ENCODE data around the gene SH3BP2. TPM values are rescaled to one million over a fixed set of nuclear protein-coding genes. Genes with fewer than 3 reads are reported as not detected.
A peak's percentile ranks its signal among the peaks of the same experiment; 100 is the strongest.

SH3BP2 gene
- total RNA-seq, 2 experiments from 2014 or later: 88.2 to 93.0 TPM

DNA sequence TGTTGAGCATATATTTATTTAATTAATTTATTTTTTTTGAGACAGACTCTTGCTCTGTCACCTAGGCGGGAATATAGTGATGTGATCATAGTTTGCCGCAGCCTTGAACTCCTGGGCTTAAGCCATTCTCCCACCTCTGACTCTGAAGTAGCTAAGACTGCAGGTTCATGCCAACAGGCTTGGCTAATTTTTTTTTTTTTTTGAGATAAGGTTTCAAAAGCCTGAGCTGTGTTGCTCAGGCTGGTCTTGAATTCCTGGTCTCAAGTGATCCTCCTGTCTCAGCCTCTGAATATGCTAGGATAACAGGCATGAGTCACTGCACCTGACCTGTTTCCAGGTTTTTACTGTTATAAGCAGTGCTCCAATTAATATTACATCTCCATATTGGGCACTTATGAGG, 55.6 kb downstream of the SH3BP2 start:
- no peaks in the 10 kb centered on the region for H3K9me3 Mint-ChIP-seq (ENCODE audit: insufficient read depth)
- ChIA-PET POLR2A (no interaction called here), CTCF (interaction anchor here (1.3 to 2.4 kb wide), 2 partner anchors 10 to 85 kb away, joined by 4 to 7 read pairs; no protein-coding TSS in a partner anchor)
- DNase-seq: no peak
- H3K27ac Mint-ChIP-seq: no peak overlapping the region
- peaks cover 25% of the 10 kb centered on the region for H3K36me3 Mint-ChIP-seq (ENCODE audit: low read depth)
- no peaks in the 10 kb centered on the region for H3K27me3 Mint-ChIP-seq (ENCODE audit: low read depth)
- H3K4me3 Mint-ChIP-seq: no peak overlapping the region
- no peak for ATAC-seq
- H3K4me1 Mint-ChIP-seq (ENCODE audit: low read depth): peaks cover 59% of the 10 kb centered on the region

DNA sequence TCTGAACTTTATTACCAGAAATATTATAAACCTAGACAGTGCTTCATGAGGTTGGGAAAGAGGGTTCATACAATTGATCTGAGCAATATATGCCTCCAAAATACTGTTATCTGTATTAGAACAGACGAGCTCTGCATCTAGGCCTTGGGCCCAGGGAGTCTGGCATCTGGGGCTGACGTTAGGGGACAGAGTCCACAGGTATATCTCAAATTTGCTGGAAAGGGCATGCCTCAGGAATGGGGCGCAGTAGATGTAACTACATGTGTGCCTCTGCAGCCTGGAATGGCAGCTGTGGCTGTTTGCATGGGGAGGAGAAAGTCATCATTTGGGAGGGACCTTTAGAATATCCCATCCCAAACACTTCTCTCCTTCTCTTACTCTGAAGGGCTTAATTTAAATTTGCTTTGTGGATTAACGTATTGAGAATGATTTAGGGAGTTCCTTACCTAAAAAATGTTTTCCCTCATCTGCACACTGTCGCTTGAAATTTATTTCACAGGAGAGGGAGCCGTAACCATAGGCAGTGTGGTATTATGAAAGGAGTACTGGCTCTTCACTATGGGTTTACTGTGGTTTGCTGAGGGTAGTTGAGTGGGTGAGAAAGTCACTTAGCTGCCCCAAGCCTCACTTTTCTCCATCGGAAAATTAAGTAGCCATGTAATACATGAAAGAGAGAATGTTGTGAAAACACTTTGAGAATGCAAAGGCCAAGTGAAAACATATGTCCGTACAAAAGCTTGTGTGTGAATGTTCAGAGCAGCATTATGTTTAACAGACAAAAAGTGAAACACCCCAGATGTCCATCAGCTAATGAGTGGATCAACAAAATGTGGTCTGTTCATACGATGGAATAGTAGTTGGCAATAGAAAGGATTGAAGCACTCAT, 56.6 kb downstream of the SH3BP2 start:
- CTCF ChIA-PET: no interaction called here
- H3K4me1 Mint-ChIP-seq (ENCODE audit: low read depth): peaks cover 64% of the 10 kb centered on the region
- H3K9me3 Mint-ChIP-seq (ENCODE audit: insufficient read depth): no peaks in the 10 kb centered on the region
- no peak overlapping the region for H3K27ac Mint-ChIP-seq
- peaks cover 26% of the 10 kb centered on the region for H3K36me3 Mint-ChIP-seq (ENCODE audit: low read depth)
- no peaks in the 10 kb centered on the region for H3K27me3 Mint-ChIP-seq (ENCODE audit: low read depth)
- POLR2A ChIA-PET: interaction anchor here (0.5 kb wide), 1 partner anchor 60 kb away, joined by 3 read pairs; no protein-coding TSS in a partner anchor
- ATAC-seq (no peak), DNase-seq (no peak)
- no peak overlapping the region for H3K4me3 Mint-ChIP-seq

DNA sequence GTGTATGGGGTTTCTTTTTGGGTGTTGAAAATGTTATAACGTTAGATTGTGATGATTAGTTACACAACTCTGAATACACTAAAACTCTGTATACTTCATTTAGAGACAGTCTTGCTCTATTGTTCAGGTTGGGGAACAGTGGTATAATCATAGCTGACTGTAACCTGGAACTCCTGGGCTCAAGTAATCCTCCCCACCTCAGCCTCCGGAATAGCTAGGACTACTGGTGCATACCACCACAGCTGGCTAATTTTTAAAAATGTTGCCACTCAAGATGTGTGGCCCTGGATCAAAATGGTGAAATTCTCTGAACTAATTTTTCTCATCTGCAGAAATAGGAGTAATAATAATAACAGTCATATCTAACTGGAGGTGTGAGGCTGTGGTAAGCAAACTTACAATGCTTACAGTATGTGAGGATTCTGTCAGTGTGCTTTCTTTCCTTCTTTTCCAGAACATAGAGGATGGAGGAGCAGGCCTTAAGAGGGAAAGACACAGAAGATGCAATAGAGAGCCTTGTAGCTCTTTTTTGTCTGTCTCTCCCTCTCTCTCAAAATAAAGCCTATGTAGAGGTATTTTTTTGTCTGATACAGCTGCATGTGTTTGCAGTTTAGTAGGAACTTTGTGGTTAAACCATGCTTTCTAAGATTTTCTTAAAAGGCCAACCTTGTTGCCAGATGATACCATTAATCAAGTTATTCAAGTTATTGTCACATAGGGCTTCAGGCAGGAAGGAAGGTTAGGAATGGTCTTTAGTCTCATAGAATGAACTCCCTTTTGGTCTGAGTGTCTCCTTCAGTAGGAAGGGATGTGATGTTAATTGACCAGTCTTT, 58.3 kb downstream of the SH3BP2 start:
- DNase-seq (no peak), ATAC-seq (peak; percentile 28)
- no peaks in the 10 kb centered on the region for H3K27me3 Mint-ChIP-seq (ENCODE audit: low read depth)
- peaks cover 26% of the 10 kb centered on the region for H3K36me3 Mint-ChIP-seq (ENCODE audit: low read depth)
- POLR2A ChIA-PET: interaction anchor here (0.7 to 2.0 kb wide), 2 partner anchors 11 to 113 kb away, joined by 3 to 4 read pairs; no protein-coding TSS in a partner anchor
- H3K27ac Mint-ChIP-seq: peak overlapping the region; percentile 37
- no peaks in the 10 kb centered on the region for H3K9me3 Mint-ChIP-seq (ENCODE audit: insufficient read depth)
- no peak overlapping the region for H3K4me3 Mint-ChIP-seq
- H3K4me1 Mint-ChIP-seq (ENCODE audit: low read depth): peaks cover 53% of the 10 kb centered on the region
- CTCF ChIA-PET: interaction anchor here (1.4 kb wide), 1 partner anchor 88 kb away, joined by 5 read pairs; no protein-coding TSS in a partner anchor

DNA sequence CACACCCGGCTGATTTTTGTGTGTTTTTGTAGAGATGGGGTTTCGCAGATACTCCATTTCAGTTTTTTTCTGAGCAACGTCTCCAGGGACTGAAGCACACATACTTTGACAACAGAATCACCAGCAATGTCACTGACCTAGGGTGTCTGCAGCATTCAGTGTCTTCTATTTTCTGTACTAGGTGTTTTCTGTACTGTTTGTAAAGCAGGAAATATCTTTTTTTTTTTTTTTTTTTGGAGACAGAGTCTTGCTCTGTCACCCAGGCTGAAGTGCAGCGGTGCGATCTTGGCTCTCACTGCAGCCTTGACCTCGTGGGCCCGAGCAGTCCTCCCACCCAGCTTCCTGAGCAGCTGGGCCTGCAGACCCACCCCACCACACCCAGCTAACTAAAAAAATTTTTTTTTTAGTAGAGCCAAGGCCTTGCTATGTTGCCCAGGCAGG, 59.6 kb downstream of the SH3BP2 start:
- H3K4me1 Mint-ChIP-seq (ENCODE audit: low read depth): peaks cover 51% of the 10 kb centered on the region
- peak overlapping the region; percentile 45 for H3K4me3 Mint-ChIP-seq
- H3K27ac Mint-ChIP-seq: peak overlapping the region; percentile 74
- ATAC-seq: peak; percentile 43
- H3K9me3 Mint-ChIP-seq (ENCODE audit: insufficient read depth): no peaks in the 10 kb centered on the region
- ChIA-PET CTCF (interaction anchor here (0.7 kb wide), 1 partner anchor 16 kb away, joined by 3 read pairs; no protein-coding TSS in a partner anchor), POLR2A (interaction anchor here (0.7 to 2.0 kb wide), 2 partner anchors 10 to 39 kb away, joined by 4 read pairs; no protein-coding TSS in a partner anchor)
- H3K36me3 Mint-ChIP-seq (ENCODE audit: low read depth): peaks cover 31% of the 10 kb centered on the region
- no peaks in the 10 kb centered on the region for H3K27me3 Mint-ChIP-seq (ENCODE audit: low read depth)
- no peak for DNase-seq

DNA sequence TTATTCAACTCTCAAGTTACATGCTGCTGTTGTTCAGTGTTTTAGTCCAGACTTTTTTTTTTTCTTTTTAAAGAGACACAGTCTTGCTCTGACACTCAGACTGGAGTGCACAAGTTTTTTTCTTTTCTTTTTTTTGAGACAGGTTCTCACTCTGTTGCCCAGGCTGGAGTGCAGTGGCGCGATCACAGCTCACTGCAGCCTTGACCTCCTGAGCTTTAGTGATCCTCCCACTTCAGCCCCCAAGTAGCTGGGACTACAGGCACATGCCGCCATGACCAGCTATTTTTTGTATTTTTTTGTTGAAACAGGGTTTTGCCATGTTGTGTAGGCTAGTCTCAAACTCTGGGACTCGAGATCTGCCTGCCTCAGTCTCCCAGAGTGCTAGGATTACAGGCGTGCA, 62.7 kb downstream of the SH3BP2 start:
- Mint-ChIP-seq H3K36me3 (ENCODE audit: low read depth) (peaks cover 52% of the 10 kb centered on the region), H3K27me3 (ENCODE audit: low read depth) (no peaks in the 10 kb centered on the region), H3K9me3 (ENCODE audit: insufficient read depth) (no peaks in the 10 kb centered on the region), H3K4me1 (ENCODE audit: low read depth) (peaks cover 63% of the 10 kb centered on the region), H3K4me3 (no peak overlapping the region), H3K27ac (no peak overlapping the region)
- ChIA-PET CTCF (no interaction called here), POLR2A (no interaction called here)
- DNase-seq (no peak), ATAC-seq (no peak)

DNA sequence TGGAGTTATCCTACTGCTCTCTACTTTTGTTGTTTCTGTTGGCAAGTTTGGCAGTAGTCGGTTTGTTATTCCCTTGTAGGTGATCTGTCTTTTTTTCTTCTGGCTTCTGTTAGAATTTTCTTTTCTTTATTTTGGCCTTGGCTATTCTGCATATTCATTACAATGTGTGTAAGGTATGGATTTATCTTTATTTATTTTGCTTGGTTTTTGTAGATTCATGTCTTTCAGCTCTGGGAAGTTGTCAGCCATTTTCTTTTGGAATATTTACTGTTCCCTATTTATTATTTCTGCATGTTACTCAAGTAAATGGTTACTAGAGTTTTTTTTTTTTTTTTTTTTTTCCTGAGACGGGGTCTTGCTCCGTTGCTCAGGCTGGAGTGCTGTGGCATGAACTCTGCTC, 63.4 kb downstream of the SH3BP2 start:
- Mint-ChIP-seq H3K27ac (no peak overlapping the region), H3K4me3 (no peak overlapping the region), H3K27me3 (ENCODE audit: low read depth) (no peaks in the 10 kb centered on the region), H3K9me3 (ENCODE audit: insufficient read depth) (no peaks in the 10 kb centered on the region), H3K4me1 (ENCODE audit: low read depth) (peaks cover 61% of the 10 kb centered on the region), H3K36me3 (ENCODE audit: low read depth) (peaks cover 57% of the 10 kb centered on the region)
- no peak for DNase-seq
- ChIA-PET CTCF (no interaction called here), POLR2A (interaction anchor here (0.9 kb wide), 1 partner anchor 18 kb away, joined by 3 read pairs; no protein-coding TSS in a partner anchor)
- ATAC-seq: no peak

DNA sequence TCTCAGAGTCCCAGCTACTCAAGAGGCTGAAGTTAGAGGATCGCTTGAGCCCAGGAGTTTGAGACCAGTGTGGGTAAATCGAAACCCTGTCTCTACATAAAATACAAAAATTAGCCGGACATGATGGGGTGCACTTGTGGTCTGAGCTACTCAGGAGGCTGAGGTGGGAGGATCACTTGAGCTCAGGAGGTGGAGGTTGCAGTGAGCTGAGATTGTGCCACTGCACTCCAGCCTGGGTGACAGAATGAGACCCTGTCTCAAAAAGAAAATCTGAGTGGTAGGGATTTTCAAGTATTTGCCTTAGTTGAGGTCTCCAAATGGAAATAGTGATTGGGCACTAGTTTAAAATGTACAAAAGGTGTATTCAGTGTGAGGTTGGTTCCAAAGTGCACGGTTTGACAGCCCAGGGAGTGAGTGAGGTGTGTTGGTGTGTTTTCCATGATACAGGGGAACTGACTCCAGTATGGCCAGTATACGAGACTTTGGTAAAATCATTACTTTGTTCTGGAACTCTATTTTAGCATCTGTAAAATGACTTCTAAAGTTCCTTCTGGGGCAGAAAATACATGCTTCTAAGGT, 64.6 kb downstream of the SH3BP2 start:
- no peak for DNase-seq
- H3K27ac Mint-ChIP-seq: no peak overlapping the region
- ChIA-PET CTCF (interaction anchor here (0.7 kb wide), 1 partner anchor 121 kb away, joined by 3 read pairs; no protein-coding TSS in a partner anchor), POLR2A (interaction anchor here (0.9 kb wide), 1 partner anchor 19 kb away, joined by 3 read pairs; no protein-coding TSS in a partner anchor)
- peaks cover 55% of the 10 kb centered on the region for H3K36me3 Mint-ChIP-seq (ENCODE audit: low read depth)
- peaks cover 60% of the 10 kb centered on the region for H3K4me1 Mint-ChIP-seq (ENCODE audit: low read depth)
- no peaks in the 10 kb centered on the region for H3K27me3 Mint-ChIP-seq (ENCODE audit: low read depth)
- no peaks in the 10 kb centered on the region for H3K9me3 Mint-ChIP-seq (ENCODE audit: insufficient read depth)
- ATAC-seq: no peak
- no peak overlapping the region for H3K4me3 Mint-ChIP-seq

DNA sequence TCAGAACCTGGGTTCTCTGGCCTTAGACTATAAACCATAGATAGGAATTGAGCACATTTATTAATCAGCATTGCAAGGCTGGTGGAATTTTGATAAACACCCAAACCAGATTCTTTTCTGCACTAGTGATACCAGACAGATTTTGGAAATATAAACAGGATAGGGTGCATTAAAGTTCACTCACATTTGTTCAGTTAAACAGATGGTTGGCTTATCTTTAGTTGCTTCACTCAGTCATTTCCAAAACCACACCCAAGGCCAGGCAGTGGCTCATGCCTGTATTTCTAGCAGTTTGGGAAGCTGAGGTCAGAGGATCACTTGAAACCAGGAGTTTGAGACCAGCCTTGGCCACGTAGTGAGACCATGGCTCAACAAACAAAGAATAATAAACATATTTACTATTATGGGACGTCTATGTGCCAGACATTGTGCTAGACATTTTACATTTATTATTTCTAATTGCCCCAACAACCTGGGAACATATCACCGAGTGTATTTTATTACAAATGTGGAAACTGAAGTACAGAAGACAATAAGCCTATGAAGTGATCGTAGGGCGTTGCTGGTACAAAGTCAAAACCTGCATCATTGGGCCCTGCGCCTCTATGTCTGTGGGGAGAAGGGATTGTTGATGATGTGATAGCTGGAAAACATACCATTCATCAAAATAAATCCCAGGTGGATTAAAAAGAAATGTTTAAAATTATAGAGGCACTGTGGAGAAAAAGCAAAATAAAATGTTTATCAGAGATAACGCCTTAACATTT, 65.7 kb downstream of the SH3BP2 start:
- DNase-seq (no peak), ATAC-seq (no peak)
- ChIA-PET CTCF (no interaction called here), POLR2A (no interaction called here)
- Mint-ChIP-seq H3K36me3 (ENCODE audit: low read depth) (peaks cover 54% of the 10 kb centered on the region), H3K27ac (no peak overlapping the region), H3K9me3 (ENCODE audit: insufficient read depth) (no peaks in the 10 kb centered on the region), H3K4me1 (ENCODE audit: low read depth) (peaks cover 54% of the 10 kb centered on the region), H3K27me3 (ENCODE audit: low read depth) (no peaks in the 10 kb centered on the region), H3K4me3 (no peak overlapping the region)

DNA sequence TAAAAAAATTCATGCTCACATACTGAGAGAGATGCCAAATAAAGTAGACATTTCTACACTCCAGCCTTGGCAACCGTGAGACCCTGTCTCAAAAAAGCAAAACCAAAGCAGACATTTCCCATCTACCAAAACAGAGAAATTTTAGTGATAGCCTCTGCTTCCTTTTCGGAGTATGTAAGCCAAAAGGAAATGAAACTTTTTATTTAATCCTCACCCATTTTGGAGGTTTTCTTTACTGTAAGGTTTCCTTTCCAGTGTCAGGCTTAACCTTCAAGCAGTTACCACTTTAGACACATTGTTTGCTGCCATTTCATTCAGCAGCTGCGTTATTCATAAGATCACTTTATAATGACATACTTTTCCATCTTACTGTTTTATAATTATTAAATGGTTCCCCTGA, 66.6 kb downstream of the SH3BP2 start:
- Mint-ChIP-seq H3K27ac (no peak overlapping the region), H3K36me3 (ENCODE audit: low read depth) (peaks cover 49% of the 10 kb centered on the region), H3K4me1 (ENCODE audit: low read depth) (peaks cover 51% of the 10 kb centered on the region), H3K27me3 (ENCODE audit: low read depth) (no peaks in the 10 kb centered on the region), H3K9me3 (ENCODE audit: insufficient read depth) (no peaks in the 10 kb centered on the region), H3K4me3 (no peak overlapping the region)
- ATAC-seq (no peak), DNase-seq (no peak)
- POLR2A ChIA-PET: interaction anchor here (0.6 kb wide), 1 partner anchor 126 kb away, joined by 4 read pairs; no protein-coding TSS in a partner anchor
- CTCF ChIA-PET: no interaction called here

DNA sequence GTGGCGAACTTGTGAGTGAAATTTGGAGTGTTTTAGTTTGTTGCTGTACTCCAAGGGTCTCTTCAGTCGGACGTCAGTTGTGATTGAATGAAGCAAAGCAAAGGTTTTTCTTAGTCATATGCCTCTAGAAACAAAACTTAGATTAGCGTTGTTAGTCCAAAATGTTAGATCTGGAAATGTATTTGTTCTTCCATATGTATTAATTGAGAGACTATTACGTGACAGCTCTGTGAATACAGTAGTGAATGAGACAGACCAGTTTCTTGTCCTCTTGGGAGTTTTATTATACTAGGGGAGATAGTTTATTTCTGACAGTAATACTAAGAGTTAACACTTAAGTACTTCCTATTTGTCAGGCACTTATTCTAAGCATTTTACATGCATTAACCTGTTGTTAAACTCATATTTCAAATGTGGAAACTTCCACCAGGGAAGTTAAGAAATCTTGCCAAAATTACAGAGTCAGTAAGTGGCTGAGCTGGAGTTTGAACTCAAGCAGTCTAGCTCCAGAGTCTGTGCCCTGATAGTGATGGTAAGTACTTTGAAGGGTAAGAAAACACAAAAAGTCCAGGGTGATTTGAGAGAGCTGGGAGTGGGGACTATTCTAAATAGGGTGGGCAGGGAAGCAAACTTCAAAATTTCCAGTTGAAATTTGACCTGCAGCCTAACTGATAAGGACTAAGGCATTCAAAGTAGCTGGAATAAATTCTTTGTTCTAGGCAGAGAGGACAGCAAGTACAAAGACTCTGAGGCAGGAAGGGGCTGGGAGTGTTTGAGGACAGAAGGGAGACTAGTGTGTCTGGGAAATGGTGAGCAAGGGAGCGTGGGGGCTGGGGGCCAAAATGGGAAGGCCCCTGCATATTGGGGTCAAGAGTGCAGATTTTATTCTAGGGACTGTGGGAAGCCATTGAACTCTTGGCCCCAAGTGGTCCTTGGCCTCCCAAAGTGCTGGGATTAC, 67.8 kb downstream of the SH3BP2 start:
- Mint-ChIP-seq H3K9me3 (ENCODE audit: insufficient read depth) (no peaks in the 10 kb centered on the region), H3K27me3 (ENCODE audit: low read depth) (no peaks in the 10 kb centered on the region), H3K4me3 (no peak overlapping the region), H3K4me1 (ENCODE audit: low read depth) (peaks cover 55% of the 10 kb centered on the region), H3K36me3 (ENCODE audit: low read depth) (peaks cover 39% of the 10 kb centered on the region), H3K27ac (no peak overlapping the region)
- ChIA-PET CTCF (interaction anchor here (1.1 to 1.4 kb wide), 3 partner anchors 9 to 97 kb away, joined by 3 to 4 read pairs (median 4); no protein-coding TSS in a partner anchor), POLR2A (interaction anchor here (1.0 to 1.6 kb wide), 4 partner anchors 11 to 26 kb away, joined by 3 to 5 read pairs (median 4); no protein-coding TSS in a partner anchor)
- DNase-seq (no peak), ATAC-seq (no peak)

All from activated CD8-positive, alpha-beta T cell treated with anti-CD3 and anti-CD28 coated beads, Interleukin-2, amount 10 ng/mL, durations not matched to agents 7 days and 5 days (primary cell).